ENCODE data around the gene SULT1A2. TPM values are rescaled to one million over a fixed set of nuclear protein-coding genes. Genes with fewer than 3 reads are reported as not detected.
"Not testable (repeated sequence)": the region's sequence is repeated elsewhere in the genome, so short reads cannot be mapped to it uniquely, and the experiment has no call there.

Gene SULT1A2
- total RNA-seq, 1 donor from 2014 or later = not detected

- DNase-seq (ENCODE audit: low read depth in 2 of 2) = no peak
Observed at GRCh38 chr16:28591355-28591754, 5.5 kb downstream of the SULT1A2 start.

DNA sequence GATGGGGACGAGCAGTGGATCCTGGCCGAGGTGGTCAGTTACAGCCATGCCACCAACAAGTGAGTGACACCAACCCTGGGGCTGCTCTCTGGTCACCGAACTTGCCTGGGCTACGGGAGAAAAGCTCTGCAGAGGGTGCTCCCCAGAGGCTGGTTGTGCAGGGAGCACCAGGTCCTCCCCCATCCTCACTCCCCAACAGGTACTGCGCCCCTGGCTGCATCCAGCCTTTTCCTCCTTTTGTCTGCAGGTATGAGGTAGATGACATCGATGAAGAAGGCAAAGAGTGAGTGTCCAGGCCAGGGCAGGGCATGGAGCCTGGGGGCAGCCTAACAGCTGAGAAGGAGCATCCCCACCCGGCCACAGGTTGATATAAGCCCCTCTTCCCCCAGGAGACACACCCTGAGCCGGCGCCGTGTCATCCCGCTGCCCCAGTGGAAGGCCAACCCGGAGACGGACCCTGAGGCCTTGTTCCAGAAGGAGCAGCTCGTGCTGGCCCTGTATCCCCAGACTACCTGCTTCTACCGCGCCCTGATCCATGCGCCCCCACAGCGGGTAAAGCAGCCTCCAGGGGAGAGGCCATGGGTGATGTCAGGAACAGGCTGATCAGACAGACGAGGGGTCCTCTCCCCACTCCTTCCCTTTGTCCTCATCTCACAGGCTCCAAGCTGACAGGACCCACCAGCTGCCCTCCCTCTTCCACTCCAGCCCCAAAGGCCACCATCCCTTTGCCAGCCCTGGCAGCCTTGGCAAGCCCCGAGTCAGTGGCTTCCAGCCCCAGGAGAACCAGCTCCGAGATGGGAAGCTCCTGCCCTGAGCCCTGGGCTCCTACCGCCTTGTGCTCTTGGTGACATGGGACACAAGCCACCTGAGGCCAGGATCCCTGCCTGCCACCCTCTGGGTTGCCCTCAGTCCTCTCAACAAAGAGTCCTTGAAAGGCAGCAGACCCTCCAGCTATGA lies 6.2 kb downstream of the SULT1A2 start:
- no peak for DNase-seq (ENCODE audit: low read depth in 2 of 2)

GRCh38 chr16:28589930-28590329 lies 6.9 kb downstream of the SULT1A2 start:
- DNase-seq (ENCODE audit: low read depth in 2 of 2) = no peak

DNA sequence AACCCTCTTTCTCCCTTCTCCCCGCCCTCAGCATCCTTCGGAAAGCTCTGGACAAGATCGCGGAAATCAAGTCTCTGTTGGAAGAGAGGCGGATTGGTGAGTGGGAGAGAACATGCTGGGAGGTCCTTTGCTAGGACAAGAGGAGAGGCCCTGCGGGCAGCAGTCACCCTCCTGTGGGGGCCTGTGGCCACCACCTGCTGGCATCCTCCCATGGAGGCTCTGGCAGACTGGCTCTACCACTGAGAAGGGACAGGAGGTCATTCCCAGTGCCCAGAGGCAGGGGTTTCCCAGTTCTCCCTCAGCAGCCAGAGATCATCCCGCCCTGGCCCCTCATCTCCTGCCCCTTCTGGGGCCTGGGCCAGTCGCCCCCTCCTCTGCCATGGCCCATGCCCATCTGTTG lies 7.8 kb downstream of the SULT1A2 start:
- DNase-seq (ENCODE audit: low read depth in 2 of 2) = no peak

- peak; percentile 17 to 33 for DNase-seq (ENCODE audit: low read depth in 2 of 2)
Observed at GRCh38 chr16:28587386-28587785, 9.5 kb downstream of the SULT1A2 start.

- no peak for DNase-seq (ENCODE audit: low read depth in 2 of 2)
Observed at GRCh38 chr16:28586466-28586865, 10.4 kb downstream of the SULT1A2 start.

DNA sequence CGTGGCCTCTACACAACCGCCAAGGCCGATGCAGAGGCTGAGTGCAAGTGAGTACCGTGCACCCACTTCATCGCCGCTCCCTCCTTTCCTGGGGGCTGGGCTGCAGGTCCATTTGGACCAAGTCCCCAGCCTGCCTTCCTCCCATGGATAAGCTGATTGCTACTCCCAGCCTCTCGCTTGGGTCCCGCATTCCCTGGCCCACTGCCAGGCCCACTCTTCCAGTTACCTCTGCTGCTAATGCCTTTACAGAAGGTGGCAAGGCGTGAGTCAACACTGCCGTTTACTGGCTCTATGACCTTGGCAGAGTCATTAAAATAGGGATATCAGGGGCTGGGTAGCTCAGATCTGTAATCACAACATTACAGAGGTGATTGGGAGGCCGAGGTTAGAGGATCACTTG lies 11.2 kb downstream of the SULT1A2 start:
- peak in 1 of 2 donors; percentile 3 for DNase-seq (ENCODE audit: low read depth in 2 of 2)

- DNase-seq (ENCODE audit: low read depth in 2 of 2) = no peak
Observed at GRCh38 chr16:28580726-28581315, 16.0 kb downstream of the SULT1A2 start.

DNA sequence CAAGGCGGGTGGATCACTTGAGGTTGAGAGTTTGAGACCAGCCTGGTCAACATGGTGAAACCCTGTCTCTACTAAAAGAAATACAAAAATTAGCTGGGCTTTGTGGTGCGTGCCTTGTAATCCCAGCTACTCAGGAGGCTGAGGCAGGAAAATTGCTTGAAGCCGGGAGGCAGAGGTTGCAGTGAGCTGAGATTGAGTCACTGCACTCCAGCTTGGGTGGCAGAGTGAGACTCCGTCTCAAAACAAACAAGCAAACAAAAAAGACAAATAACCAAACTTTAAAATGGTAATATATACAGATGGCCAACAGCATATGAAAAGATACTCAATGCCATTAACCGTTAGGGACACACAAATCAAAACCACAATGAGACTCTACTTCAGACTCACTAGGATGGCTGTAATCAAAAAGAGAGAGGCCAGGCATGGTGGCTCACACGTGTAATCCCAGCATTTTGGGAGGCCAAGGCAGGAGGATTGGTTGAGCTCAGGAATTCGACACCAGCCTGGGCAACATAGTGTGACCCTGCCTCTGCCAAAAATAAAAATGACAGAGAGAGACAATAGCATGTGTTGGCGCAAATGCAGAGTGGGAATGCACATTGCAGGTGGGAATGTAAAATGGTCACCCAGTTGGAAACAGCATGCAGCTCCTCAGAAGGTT lies 21.3 kb downstream of the SULT1A2 start:
- DNase-seq (ENCODE audit: low read depth in 2 of 2) = no peak

GRCh38 chr16:28574925-28575324 lies 21.9 kb downstream of the SULT1A2 start:
- no peak for DNase-seq (ENCODE audit: low read depth in 2 of 2)

DNA sequence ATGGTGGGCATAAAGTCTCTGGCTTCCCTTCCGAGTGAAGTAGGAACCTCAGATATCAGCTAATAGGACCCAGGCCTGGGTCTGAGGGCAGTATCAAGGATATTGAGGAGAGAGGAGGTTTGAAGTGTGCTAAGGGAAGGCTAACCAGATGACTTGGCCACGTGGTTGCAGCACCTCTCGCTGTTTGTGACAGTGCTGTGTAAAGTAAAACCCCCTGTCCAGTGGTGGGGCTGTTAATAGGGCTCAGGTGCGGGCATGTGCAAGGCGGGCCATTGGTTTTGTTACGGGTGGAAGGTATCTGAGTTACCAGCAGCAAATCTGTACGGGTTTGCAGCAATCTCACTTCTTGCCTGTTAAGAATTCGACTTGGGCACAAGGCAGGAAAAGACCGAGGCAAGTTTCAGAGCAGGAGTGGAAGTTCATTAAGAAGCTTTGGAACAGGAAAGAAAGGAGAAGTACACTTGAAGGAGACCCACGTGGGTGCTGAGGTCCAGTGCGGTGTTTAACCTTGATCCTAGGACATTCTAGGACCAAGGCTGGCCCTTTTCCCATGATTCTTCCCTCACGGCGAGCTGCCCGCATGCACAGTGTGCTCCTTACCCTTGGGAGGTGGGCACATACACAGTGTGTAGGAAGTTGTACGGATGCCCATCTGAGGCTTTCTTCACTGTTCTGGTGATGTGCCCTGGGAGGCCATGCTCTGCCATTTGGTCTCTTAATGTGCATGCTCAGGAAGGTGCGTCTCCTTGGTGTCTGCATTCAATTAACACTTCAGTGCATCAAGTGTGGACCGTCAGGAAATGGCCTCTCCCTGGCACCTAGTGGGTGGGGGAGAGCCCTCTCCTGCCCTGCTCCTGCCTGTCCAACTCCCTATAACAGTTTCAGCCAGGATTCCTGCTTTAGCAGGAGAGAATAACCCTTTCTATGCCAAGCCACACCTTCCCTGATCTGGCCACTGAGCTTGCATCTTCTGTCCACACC lies 22.8 kb downstream of the SULT1A2 start:
- DNase-seq (ENCODE audit: low read depth in 2 of 2) = no peak

GRCh38 chr16:28572696-28573510 lies 23.9 kb downstream of the SULT1A2 start:
- no peak for DNase-seq (ENCODE audit: low read depth in 2 of 2)

DNA sequence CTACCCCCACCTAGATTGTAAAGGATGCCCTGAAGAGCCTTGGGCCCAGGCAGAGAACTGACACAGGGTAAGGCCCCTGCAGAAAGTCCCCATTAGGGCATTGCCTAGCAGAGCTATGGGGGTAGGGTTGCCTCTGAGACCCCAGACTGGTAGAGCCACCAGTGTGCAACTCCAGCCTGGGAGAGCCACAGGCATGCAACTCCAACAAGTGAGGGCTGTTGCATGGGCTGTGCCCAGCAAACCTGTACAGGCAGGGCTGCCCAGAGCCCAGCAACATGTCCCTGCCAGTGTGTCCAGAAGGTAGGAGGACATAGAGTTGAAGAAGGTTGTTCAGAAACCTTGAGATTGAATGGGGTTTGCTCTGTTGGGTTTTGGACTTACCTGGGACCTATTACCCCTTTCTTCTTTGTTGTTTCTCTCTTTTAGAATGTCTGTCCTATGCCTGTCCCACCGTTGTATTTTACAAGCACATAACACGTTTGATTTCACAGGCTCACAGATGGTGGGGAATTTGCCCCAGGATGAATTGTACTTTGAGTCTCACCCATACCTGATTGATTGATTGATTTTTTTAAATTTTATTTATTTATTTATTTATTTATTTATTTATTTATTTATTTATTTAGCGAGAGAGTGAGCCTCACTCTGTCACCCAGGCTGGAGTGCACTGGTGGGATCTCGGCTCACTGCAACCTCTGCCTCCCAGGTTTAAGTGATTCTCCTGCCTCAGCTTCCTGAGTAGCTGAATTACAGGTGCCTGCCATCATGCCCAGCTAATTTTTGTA lies 26.7 kb downstream of the SULT1A2 start:
- DNase-seq (ENCODE audit: low read depth in 2 of 2) = no peak

GRCh38 chr16:28569021-28569420 lies 27.8 kb downstream of the SULT1A2 start:
- no peak for DNase-seq (ENCODE audit: low read depth in 2 of 2)

- DNase-seq (ENCODE audit: low read depth in 2 of 2) = no peak
Observed at GRCh38 chr16:28567292-28567691, 29.6 kb downstream of the SULT1A2 start.

GRCh38 chr16:28566233-28566925 lies 30.5 kb downstream of the SULT1A2 start:
- DNase-seq (ENCODE audit: low read depth in 2 of 2) = not testable (repeated sequence)

DNA sequence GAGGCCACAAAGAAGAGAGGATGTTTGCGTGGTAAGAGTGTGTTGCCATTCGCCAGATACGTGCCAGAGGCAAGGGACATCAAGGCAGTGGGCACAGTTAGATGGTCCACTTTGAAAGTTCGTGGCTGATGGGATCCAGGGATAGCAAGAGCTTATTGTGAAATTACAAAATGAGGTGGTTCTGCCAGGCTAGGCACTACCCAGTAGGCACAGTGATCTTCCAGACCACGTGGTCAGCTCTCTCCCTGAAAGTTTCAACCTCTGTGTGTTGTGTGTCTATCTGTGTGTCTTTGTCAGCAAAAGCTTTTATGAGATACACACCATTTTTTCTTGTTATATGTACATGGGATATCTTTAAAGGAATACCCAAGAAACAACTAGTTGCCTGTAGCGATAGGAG lies 33.6 kb downstream of the SULT1A2 start:
- no peak for DNase-seq (ENCODE audit: low read depth in 2 of 2)

DNA sequence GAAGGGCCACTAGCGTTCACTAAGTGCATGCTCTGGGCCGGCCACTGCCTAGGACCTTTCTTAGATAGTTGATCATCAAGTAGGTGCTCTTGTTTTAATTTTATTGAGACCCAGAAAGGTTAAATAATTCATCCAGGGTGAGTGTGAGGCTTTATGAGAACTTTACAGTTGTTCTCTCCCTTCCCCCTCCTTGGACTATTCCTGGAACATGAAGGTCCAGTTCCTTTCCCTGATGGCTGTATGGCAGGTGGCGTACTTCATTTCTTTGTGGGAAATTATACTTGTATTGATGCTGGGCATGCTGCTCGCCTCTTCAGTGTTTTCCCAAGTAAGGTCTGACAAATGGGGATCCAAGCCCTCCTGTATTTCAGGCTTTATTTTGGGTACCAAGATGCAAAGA lies 34.7 kb downstream of the SULT1A2 start:
- no peak for DNase-seq (ENCODE audit: low read depth in 2 of 2)

Data from dermis microvascular lymphatic vessel endothelial cell (primary cell).